Effector memory CD8-positive, alpha-beta T cell (primary cell): ENCODE results near the gene MAEA.
"Not testable (repeated sequence)": the region's sequence is repeated elsewhere in the genome, so short reads cannot be mapped to it uniquely, and the experiment has no call there.

Experiments
- ATAC-seq: fragments of 150-1000 bp; cut with Tn5 transposase; replicated peaks from 2 replicates; pipeline ENCODE4 v1.10.0; 2021; ENCODE audit warnings: mild to moderate bottlenecking, moderate library complexity
- DNase-seq, 3 experiments: peaks; one replicate each; pipeline ENCODE4 v3.0.0; 2021
- H3K27ac Mint-ChIP-seq, 2 donors: one replicate each; pipeline ENCODE4 v1.8.0; 2022; ENCODE audit warnings: mild to moderate bottlenecking in 2 of 2, mixed read lengths in 2 of 2, moderate library complexity in 2 of 2
- H3K27me3 Mint-ChIP-seq, 2 donors: one replicate each; pipeline ENCODE4 v1.8.0; 2022; ENCODE audit warnings: mixed read lengths in 2 of 2
- H3K36me3 Mint-ChIP-seq: one replicate; pipeline ENCODE4 v1.8.0; 2022; ENCODE audit warnings: mild to moderate bottlenecking, moderate library complexity, mixed read lengths; ENCODE audit not compliant: insufficient read depth
- H3K4me1 Mint-ChIP-seq, 2 donors: one replicate each; pipeline ENCODE4 v1.8.0; 2022; ENCODE audit warnings: low read depth in 2 of 2, mixed read lengths in 2 of 2
- H3K4me3 Mint-ChIP-seq, 2 donors: one replicate each; pipeline ENCODE4 v1.8.0; 2022; ENCODE audit warnings: mild to moderate bottlenecking in 2 of 2, mixed read lengths in 2 of 2, moderate library complexity in 2 of 2
- H3K9me3 Mint-ChIP-seq, 2 donors: one replicate each; pipeline ENCODE4 v1.8.0; 2022; ENCODE audit warnings: mixed read lengths in 2 of 2

Gene MAEA

DNA sequence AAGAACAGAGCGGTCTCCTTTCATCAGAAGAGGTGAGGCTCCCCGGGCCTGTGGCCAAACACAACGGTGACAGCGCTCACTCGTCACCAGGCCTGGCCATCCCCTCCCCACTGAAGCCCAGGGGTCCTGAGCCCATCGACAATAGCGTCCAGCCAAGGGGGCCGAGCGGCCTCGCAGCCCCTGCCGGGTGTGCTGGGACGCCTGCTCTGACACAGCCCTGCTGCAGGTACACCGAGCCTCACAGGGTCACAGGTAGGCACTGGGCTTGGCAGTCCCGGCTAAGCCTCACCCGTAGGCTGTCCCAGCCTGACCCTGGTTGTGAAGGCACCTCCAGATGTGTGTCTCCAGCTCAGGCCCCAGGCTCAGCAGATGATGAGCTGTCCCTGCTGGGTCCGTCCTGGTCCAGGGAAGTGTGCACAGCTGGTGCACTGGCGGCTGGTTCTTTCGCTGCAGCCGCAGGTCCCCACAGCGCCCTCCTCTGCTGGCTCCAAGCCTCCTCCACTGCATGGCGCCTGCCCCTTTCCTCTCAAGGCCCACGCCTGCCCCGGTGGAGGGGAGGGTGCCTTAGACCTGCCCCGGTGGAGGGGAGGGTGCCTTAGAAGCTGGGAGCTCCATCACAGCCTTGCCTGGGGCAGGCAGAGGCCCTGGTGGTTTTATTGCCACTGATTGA is 78.9 kb downstream of the MAEA start:
- peaks cover 9% of the 10 kb centered on the region for H3K36me3 Mint-ChIP-seq
- no peak for DNase-seq
- no peak for ATAC-seq

DNA sequence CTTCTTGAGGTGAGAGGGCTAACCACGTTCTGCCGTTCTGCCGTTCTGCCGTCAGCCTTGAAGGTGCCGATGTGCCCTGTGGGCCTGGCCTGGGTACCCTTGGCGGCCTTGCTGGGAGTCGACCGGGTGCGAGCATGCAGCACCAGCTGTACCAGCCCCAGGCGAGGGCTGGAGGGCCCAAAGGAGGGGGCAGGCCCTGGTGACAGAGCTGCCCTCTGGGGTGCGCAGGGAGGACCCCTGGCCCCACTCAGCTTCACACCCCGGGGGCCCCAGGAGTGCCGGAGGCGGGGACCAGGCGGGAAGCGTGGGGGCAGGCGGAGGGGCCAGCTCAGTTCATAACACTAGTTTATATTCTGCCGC is 79.4 kb downstream of the MAEA start:
- Mint-ChIP-seq H3K27me3 (no peaks in the 10 kb centered on the region), H3K4me3 (no peak overlapping the region), H3K36me3 (peaks cover 12% of the 10 kb centered on the region), H3K27ac (no peak overlapping the region), H3K4me1 (peaks cover 0 to 2% of the 10 kb centered on the region in 2 donors), H3K9me3 (no peaks in the 10 kb centered on the region)
- ATAC-seq (no peak), DNase-seq (no peak)

More for the DNA sequence above, 78.9 kb downstream of the MAEA start:
- H3K27ac Mint-ChIP-seq, result no peak overlapping the region
- peaks cover 0 to 2% of the 10 kb centered on the region in 2 donors for H3K4me1 Mint-ChIP-seq
- H3K27me3 Mint-ChIP-seq, result no peaks in the 10 kb centered on the region
- H3K9me3 Mint-ChIP-seq, result no peaks in the 10 kb centered on the region
- no peak overlapping the region for H3K4me3 Mint-ChIP-seq

DNA sequence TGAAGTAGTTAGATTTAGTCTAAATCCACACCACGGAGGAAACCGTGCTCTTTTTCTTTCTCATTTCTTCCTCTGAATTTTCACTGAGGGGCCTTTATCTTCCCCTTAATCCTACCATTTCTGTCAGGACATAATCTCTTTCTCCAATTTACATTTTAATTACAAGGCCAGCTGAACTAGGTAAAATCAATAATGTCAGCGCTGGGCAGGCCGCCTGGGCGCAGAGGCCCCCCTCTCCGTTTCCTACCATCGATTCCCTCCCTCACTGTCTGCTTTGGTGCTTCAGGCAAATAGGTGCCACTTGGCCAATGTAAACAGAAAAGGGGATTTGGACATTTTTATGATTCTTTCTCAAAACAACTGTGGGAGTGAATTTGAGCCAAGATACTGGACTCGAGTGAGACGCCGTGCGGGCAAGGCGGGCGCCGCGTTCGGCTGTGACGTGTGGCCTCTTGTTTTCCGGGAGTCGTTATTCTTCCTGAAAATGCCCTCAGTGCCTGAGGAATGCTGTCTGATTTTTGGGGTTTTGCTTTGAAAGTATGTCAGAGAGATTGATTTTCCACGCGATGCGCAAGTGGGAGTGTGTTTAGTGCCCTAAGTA is 79.9 kb downstream of the MAEA start:
- Mint-ChIP-seq H3K9me3 (no peaks in the 10 kb centered on the region), H3K4me3 (no peak overlapping the region), H3K36me3 (peaks cover 12% of the 10 kb centered on the region), H3K27me3 (no peaks in the 10 kb centered on the region), H3K27ac (no peak overlapping the region), H3K4me1 (peaks cover 0 to 2% of the 10 kb centered on the region in 2 donors)
- no peak for ATAC-seq
- DNase-seq, result no peak

DNA sequence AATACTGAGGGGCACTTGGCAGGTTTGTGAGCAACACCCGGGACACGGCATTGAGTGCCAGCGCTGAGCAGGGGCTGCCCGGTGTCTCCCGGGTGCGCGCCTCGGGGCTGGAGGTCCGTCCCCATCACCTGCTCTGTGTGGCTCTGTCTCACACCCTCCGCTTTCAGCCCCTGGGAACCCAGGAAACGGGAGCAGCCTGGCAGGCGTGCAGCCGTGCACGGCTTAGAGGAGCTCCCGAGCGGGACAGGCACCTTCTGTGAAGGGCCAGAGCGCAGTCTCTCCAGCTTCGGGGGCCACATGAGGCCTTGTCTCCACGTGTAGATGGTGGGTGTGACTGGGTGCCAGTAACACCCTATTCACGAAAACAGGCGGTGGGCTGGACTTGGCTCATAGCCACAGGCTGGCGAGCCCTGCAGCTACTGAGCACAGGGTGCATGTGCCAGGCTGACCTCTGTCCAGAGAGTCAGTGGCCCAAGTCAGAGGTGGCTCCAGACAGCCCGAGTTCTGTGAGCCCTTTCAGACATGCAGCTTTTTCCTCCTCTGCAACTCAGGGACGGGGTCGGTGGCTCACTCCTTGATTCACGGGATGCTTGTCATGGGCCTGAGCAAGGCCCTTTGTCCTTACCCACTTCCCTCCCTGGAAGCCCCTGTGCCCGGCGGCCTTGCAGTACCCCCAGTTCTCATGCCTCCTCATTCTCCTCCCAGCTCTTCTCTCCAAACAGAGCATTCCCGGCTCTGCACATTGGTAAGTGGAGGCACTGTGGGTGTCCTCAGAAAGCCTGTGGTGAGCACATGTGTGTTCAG is 80.8 kb downstream of the MAEA start:
- peaks cover 16% of the 10 kb centered on the region for H3K36me3 Mint-ChIP-seq
- no peak for ATAC-seq
- peaks cover 0 to 2% of the 10 kb centered on the region in 2 donors for H3K4me1 Mint-ChIP-seq
- no peaks in the 10 kb centered on the region for H3K9me3 Mint-ChIP-seq
- no peak overlapping the region for H3K4me3 Mint-ChIP-seq
- DNase-seq, result no peak
- H3K27me3 Mint-ChIP-seq, result no peaks in the 10 kb centered on the region
- H3K27ac Mint-ChIP-seq, result no peak overlapping the region

DNA sequence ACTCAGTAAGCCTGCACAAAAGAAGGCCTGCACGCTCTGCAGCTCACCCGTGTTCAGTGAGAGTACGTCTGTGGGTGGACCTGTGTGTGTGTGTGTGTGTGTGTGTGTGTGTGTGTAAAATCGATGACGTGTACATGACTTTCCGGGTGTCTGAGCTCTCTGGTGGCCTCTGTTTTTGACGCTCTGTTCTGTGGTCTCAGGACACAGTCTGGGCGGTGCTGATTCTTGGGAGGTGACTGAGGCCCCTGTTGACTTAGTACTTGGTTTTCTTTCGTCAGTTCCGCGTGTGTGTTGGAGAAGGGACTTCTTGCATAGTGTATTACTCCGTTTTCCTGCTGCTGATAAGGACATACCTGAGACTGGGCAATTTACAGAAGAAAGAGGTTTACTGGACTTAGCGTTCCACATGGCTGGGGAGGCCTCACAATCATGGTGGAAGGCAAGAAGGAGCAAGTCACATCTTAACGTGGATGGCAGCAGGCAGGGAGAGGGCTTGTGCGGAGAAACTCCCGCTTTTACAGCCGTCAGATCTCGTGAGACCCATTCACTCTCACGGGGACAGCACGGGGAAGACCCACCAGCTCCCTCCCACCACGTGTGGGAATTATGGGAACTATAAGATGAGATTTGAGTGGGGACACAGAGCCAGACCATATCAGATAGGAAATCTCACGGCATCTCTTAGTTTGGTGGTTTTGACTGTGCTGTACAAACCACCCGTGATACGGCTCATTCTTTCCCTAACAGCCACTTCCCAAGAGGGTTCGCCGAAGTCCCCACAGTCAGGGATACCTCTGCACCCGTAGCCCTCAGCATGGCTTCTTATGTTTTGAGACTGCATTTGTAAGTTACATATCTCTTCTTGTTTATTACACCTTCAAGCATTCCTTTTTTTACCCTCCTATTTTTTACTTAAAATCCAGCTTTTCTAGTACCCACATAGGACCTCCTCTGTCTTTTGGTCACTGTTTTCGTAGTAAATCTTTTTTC is 81.8 kb downstream of the MAEA start:
- peaks cover 0 to 2% of the 10 kb centered on the region in 2 donors for H3K4me1 Mint-ChIP-seq
- H3K27ac Mint-ChIP-seq, result no peak overlapping the region
- ATAC-seq, result no peak
- H3K9me3 Mint-ChIP-seq, result no peaks in the 10 kb centered on the region
- no peak overlapping the region for H3K4me3 Mint-ChIP-seq
- H3K36me3 Mint-ChIP-seq, result peaks cover 16% of the 10 kb centered on the region
- H3K27me3 Mint-ChIP-seq, result no peaks in the 10 kb centered on the region
- no peak for DNase-seq

DNA sequence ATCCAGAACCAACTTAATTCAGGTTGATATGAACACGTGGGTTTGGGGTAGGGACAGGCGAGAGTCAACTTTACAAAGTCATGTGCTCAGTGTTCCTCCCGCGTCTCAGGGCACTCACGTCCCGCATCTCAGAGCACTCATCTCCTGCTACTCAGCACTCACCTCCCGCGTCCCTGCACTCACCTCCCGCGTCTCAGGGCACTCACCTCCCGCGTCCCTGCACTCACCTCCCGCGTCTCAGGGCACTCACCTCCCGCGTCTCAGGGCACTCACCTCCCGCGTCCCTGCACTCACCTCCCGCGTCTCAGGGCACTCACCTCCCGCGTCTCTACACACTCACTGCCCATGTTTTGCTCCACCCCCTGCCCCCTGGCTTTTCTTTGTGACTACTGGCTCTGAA is 82.9 kb downstream of the MAEA start:
- not testable (repeated sequence) for H3K9me3 Mint-ChIP-seq, DNase-seq, ATAC-seq, H3K27ac Mint-ChIP-seq, H3K4me1 Mint-ChIP-seq, H3K4me3 Mint-ChIP-seq, H3K27me3 Mint-ChIP-seq
- peaks cover 17% of the 10 kb centered on the region for H3K36me3 Mint-ChIP-seq

DNA sequence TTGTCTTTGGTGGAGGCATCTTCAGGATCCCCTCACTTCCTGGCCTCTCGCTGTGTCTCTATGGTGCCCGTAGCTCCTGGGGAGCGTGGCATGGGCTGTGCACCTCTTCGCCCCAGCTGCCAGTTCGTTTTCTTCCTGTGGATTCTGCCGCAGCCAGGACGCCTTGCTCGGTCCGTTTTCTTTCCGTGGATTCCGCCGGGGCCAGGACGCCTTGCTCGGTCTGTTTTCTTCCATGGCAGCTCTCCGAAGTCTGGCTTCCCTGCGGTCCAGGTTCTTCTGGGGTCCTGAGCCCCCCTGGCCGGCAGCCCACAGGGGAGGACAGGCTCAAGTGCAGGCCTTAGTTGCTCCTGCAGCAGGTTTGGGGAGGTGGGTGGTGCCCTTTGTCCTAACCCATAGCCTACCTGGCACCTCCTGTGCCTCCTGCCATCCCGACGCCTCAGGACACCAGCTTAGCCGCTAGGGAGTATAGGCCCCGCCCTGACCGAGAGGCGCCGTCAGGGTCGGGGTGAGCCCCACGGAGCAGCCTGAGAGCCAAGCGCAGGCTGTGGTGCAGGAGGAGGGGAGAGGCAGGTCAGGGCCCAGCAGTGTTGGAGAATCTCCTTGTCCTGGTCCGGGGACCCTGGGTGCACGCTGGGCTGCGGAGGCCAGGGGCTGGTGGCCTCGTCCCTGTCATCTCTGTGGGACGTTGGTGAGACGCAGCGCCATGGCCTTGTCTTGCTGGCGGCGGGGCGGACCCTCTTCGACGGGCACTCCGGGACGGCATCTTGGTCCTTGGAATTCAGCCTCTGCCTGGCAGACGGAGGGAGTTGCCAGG is 84.4 kb downstream of the MAEA start:
- Mint-ChIP-seq H3K36me3 (peaks cover 13% of the 10 kb centered on the region), H3K4me3 (no peak overlapping the region), H3K4me1 (peaks cover 0 to 2% of the 10 kb centered on the region in 2 donors), H3K27me3 (no peaks in the 10 kb centered on the region), H3K9me3 (no peaks in the 10 kb centered on the region), H3K27ac (no peak overlapping the region)
- DNase-seq (no peak), ATAC-seq (no peak)

DNA sequence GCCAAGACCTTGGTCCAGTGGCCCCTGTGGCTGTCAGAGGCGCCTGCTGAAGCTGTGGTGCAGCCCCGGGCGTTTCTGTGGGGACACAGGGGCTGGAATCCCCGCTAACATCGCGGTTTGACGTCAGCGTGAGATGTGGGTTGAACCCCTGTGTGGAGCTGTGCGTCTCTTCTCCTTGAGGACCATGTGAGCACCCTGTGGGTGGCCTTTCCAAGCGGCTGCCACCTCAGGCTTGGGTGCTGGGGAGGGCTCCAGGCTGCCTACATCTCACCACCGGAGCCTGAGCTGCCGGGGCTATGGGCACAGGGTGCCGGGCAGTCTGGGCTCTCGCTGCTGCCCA is 85.0 kb downstream of the MAEA start:
- Mint-ChIP-seq H3K27ac (no peak overlapping the region), H3K36me3 (peaks cover 13% of the 10 kb centered on the region), H3K9me3 (no peaks in the 10 kb centered on the region), H3K4me3 (no peak overlapping the region), H3K4me1 (peaks cover 0 to 2% of the 10 kb centered on the region in 2 donors), H3K27me3 (no peaks in the 10 kb centered on the region)
- DNase-seq (no peak), ATAC-seq (no peak)

DNA sequence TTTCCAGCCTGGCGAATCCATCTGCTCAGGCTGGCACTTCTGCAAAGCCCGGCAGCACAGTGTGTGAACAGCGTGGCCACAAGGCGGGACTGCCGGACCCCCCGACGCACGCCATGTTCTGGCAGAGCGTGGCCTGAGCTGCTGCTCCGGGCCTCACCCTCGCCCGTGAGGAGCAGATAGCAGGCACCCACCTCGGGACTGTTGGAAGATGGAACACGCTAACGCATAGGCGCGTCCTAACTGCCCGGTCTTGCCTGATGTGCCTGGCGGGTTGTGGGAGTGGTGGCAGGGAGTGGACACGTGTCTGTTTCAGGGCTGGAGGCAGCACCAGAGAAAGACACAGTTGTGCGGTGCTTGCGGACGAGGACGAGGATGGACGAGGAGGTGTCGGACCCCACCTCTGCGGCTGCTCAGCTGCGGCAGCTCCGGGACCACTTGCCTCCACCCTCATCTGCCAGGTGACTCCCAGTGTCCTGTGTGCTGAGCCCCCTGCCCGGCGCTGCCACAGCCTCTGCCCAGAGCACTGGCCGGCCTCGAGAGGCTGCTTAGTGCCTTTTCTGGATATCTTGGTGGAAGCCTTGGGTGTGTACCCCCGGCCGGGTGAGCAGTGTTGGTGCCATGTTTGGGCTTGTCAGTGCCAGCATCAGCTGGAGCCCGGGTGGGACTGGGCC is 85.5 kb downstream of the MAEA start:
- Mint-ChIP-seq H3K27me3 (no peaks in the 10 kb centered on the region), H3K4me1 (peaks cover 0 to 2% of the 10 kb centered on the region in 2 donors), H3K36me3 (peaks cover 13% of the 10 kb centered on the region), H3K9me3 (no peaks in the 10 kb centered on the region), H3K27ac (no peak overlapping the region), H3K4me3 (no peak overlapping the region)
- no peak for ATAC-seq
- no peak for DNase-seq

DNA sequence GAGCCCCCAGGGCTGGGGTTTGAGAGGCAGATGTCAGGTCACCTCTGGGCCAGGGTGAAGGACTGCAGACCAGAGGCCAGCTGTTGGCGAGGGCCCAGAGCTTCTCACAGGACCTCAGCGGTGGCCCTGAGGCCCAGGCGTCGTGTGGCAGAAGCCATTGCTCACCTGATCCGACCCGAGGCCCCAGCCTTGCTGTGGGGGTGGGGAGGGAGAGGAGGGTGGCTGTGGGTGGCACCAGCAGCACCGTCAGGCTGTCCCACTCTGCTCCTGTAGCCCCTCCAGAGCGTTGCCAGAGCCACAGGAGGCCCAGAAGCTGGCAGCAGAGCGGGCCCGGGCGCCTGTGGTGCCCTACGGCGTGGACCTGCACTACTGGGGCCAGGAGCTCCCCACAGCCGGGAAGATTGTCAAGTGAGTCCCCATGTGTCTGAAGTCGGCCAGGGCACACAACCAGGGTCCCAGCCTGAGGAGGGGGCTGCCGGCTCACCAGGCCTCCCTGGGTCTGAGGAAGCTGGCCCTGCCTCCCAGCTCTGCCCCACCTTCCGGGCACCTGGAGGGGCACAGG is 86.2 kb downstream of the MAEA start:
- Mint-ChIP-seq H3K4me3 (no peak overlapping the region), H3K27me3 (no peaks in the 10 kb centered on the region), H3K27ac (no peak overlapping the region), H3K36me3 (peaks cover 13% of the 10 kb centered on the region), H3K4me1 (peaks cover 0 to 2% of the 10 kb centered on the region in 2 donors), H3K9me3 (no peaks in the 10 kb centered on the region)
- ATAC-seq (no peak), DNase-seq (no peak)

DNA sequence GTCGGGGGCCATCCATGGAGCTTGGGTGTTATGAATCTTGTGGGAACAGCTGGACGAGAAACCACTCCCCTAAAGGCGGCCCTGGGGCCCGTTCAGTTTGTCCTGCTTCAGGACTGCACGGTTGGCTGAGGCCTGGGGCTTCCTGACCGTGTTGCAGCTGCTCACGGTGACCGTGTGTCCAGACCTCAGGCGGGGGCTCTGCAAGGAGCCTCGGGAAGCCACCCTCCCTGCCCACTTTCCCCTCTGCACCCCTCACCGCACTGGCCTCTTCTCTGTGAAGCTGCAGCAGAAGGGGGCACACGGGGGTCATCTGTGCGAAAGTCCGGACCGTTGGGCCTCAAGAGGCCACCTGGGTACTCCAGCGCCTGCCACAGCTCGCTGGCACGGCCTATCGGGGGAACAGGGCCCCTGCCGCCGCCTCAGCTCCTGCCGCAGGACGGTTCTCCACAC is 86.7 kb downstream of the MAEA start:
- no peak overlapping the region for H3K4me3 Mint-ChIP-seq
- ATAC-seq (no peak), DNase-seq (no peak)
- no peak overlapping the region for H3K27ac Mint-ChIP-seq
- H3K36me3 Mint-ChIP-seq, result peaks cover 13% of the 10 kb centered on the region
- no peaks in the 10 kb centered on the region for H3K9me3 Mint-ChIP-seq
- H3K4me1 Mint-ChIP-seq, result no peaks in the 10 kb centered on the region
- H3K27me3 Mint-ChIP-seq, result no peaks in the 10 kb centered on the region
